GM10847 (cell line): ENCODE data around the gene RNF38.

Experiments used
- POLR2A ChIP-seq: IDR thresholded peaks from 2 replicates; pipeline ENCODE4 v1.6.1; 2011; ENCODE audit not compliant: insufficient read length; ENCODE audit errors: extremely low read depth

The RNF38 gene

DNA sequence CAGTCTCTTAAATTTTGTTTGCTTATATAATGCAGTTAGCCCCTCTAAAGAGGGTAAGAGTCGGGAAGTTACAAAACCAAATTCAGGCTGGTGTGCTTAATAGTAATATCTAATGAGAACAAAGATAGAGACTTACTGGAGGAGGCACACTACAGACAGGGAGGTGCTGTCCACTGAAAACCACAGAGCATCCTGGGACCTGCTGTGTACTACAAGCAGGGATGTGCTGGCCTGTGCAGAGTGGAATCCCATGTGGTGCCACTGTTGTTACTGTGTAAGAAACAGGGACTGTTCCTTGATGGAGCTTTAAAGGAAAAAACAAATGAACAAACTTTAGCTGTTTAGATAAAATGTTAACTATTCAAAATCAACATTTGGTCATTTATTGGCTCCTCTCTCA is 42.4 kb downstream of the RNF38 start:
- TF ChIP-seq POLR2A = no peak

DNA sequence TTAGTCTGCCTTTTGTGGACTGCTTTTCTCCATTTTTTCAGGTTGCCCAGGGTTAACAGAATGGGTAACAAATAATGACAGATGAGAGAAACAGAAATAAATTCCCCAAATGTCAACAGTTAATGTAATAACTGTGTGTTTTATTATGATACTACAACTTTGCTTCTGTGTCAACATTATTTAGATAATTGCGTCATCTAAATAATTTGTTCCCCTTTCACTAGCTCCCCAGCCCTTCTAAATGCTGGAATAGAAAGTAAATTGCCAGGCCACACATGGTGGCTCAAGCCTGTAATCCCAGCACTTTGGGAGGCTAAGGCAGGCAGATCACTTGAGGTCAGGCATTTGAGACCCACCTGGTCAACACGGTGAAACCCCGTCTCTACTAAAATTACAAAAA is 53.5 kb downstream of the RNF38 start:
- no peak for TF ChIP-seq POLR2A

GRCh38 chr9:36345103-36345846 is 54.8 kb downstream of the RNF38 start:
- no peak for TF ChIP-seq POLR2A

GRCh38 chr9:36341936-36342577 is 58.0 kb downstream of the RNF38 start:
- TF ChIP-seq POLR2A = no peak

DNA sequence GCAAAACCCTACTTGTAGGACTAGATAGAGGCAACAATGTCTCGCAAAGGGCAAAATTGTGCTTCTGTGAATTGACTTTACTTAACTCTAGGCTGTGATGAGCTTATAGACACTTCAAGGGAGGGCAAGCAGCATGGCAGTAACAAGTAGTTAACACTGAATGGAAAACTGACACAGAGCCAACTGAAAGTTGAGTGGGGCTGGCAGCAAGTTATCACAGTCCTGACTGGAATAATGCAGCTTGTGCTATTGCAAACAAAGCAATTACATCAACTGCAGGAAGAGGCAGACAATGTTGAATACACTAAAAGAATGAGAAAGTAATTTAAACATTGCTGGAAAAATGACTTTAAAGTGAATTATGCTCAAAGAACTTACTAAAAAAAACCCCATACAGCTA is 62.2 kb downstream of the RNF38 start:
- TF ChIP-seq POLR2A = no peak

GRCh38 chr9:36337002-36337401 is 63.1 kb downstream of the RNF38 start:
- TF ChIP-seq POLR2A = no peak

- no peak for TF ChIP-seq POLR2A
Observed at GRCh38 chr9:36336131-36336907, 63.8 kb downstream of the RNF38 start.

DNA sequence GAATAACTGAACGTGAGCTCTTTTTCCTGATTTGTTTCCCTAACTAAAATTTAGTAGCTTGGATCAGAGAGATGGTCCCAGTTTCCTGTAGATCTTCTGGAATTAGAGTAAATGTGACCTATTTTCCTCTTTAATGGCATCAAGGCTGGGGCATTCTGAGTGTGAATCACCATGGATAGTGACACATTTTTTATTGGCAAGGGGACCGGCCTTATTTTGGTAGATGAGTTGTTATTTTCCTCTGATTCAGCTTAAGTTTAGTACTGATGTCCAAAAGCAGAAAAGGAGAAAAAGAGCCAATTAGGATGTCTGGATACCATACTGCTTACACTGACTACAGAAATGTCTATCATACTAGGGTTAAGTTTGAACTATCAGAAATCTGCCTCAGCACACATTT is 68.1 kb downstream of the RNF38 start:
- no peak for TF ChIP-seq POLR2A

DNA sequence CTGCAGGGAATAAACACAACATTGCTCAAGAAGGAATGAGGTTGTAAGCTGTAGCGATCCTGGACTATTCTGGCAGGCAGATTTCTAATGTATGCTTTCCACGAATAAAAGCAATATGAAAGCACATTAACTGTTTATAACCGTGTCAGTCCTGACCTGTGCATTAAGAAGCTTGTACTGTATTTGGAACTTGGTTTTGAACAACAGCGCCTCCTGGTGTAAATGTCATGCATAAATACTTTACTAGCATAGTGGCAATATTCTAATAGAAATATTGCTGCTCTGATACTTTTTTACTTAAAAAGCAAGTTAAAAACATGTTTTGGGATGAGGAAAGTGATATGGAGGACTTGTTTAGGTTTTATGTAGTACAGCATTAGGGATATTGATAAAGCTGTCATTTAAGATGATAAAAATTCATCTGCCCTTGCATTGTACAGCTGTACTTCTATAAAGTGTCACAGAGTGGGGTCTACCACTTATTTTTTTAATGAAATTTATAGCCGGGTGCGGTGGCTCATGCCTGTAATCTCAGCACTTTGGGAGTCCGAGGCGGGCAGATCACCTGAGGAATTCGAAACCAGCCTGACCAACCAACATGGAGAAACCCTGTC is 71.2 kb downstream of the RNF38 start:
- no peak for TF ChIP-seq POLR2A

DNA sequence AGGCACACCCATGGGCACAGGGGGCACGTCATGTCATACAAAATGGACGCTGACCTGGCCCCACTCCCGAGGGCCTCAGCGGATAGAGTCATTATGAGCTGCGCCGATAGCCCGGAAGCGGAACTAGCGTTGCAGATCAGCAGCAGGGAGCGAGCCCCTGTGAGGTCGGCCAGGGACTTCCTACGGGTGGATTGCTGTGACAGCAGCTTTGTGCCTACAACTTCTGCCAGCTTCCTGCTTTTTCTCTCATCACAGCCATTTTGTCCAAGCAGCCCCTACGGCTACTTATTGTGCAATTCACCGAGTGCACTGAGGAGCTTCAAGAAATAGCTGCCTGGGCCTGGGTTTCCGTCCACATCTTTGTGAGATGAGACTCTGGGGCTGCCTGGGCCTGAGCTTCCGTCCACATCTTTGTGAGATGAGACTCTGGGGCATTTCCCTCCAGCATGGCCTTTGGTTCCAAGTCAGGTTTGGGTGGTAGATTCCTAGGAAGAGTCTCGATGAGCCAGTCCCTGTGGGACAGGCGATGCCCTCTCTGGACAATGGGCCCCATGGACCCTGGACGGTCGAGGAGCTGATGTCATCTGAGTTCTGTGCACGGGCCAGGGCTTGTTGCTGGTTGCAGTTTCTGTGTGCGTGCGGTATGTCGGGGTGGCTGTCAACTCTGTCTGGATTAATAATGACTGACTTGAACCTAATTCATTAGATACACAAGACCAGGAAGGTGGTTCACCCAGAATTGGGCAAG is 74.8 kb downstream of the RNF38 start:
- no peak for TF ChIP-seq POLR2A

- TF ChIP-seq POLR2A = no peak
Observed at GRCh38 chr9:36323926-36324325, 76.1 kb downstream of the RNF38 start.

DNA sequence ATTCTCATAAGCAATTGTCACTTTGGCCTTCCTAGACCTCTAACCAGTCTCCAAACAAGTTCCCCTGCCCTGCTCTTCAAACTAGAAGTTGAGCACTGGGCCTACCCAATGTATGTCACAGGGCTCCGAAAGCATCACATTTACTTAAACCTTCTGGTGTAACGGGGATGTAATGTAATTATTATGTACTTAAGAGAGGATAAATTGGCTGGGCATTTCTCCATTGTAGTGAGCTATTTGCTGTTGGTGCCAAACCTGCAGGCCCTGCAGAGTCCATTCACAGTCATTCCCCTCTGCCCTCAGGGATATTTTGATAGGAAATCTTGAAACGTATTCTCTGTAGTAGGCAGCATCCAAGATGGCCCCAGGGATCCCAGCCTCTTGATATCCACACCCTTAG is 77.6 kb downstream of the RNF38 start:
- TF ChIP-seq POLR2A = no peak

- TF ChIP-seq POLR2A = no peak
Observed at GRCh38 chr9:36320466-36320865, 79.6 kb downstream of the RNF38 start.

GRCh38 chr9:36319806-36320205 is 80.3 kb downstream of the RNF38 start:
- TF ChIP-seq POLR2A = no peak

- no peak for TF ChIP-seq POLR2A
Observed at GRCh38 chr9:36319183-36319582, 80.9 kb downstream of the RNF38 start.
